NCI-H526 treated with DMSO at 0.1 percent for 48 hours (cell line): ENCODE results near the gene PLCH2.
A peak's percentile ranks its signal among the peaks of the same experiment; 100 is the strongest.

Source experiments
- DNase-seq: peaks from one replicate; lab custom pipeline; 2025; lab: John Stamatoyannopoulos, UW

PLCH2 gene

DNA sequence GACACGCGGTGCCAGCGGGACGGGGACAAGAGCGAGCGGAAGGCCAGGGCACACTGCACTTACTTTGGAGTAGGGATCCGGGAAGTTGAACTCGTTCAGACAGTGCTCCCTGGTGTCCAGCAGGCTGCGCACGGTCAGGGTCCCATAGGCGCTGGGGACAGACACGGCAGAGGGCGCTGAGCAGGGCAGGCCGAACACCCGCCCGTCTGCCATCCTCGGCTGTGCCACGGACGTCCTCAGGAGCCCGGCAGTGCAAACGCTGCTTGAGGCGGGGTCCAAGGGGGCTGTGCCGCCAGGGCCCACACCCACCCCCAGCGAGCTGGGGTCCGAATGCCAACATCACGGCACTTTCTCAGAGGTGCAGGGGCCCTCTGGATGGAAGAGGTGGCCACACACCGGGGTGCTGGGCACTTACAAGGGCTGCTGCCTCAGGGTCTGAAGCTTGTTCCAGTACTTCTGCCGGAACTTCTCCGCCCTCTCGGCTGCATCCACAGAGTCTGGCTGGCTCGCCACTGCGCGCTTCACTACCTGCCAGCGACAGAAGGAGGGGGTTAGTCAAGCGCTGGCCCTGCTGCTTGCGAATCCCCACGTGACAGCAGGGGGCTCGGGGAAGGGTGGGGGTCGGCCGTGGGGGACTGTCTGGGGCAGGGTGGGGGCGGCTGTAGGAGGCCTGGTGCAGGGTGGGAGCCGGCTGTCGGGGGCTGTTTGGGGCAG, 38.0 kb downstream of the PLCH2 start:
- no peak for DNase-seq

DNA sequence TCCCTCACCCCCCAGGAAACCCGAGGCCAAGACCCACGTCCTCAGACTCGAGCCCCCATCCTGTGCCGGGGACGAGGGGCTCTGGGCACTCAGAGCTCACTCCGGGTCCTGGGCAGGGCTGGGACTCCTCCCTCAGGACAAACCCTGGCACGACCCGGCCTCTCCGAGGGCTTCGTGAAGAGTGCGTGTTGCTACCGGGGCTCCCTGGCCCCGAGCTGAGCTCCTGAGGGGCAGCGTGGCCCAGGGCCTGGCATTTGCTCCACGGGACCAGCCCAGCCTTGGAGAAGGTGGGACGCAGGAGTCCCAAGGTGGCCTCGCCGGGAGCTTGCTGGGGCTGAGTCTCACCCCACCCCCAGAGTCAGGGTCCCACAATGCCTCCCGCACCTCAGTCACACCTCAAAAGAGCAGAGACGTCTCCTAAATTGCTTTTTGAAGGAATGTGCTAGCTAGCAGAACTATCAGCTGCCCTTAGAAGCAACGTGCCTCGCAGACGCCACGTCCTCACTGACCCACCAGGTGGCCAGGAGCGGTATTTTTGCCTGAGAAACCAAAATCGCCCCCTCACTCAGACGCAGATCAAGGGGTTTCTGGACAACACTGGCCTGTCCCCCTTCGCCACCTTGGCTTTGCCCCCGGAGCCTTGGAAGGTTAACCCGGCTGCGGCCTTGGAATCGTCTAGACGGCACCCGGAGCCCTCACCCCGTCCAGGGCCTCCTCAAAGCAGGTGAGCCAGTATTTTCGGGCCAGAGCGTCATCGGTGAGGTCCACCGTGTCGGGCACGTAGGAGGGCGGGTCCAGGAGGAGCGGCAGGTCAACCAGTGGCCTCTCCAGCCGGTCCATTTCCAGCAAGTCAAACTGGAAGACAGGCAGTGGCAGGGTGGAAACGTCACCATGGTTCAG, 39.0 kb downstream of the PLCH2 start:
- no peak for DNase-seq

DNA sequence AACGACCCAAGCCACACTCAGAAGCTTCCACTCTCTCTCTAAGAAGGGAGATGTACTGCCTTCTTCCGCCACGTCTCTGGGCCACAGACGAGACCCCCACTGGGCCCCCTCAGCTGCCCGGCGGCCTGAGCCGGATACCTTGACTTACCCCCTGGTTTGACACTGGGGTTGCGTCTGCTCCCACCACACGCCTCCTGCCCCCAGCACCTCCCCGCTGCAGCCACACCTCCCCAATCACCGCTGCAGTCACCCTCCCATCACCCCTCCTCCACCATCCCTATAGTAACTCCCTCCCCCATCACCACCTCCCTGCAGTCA, 39.6 kb downstream of the PLCH2 start:
- DNase-seq, result no peak

DNA sequence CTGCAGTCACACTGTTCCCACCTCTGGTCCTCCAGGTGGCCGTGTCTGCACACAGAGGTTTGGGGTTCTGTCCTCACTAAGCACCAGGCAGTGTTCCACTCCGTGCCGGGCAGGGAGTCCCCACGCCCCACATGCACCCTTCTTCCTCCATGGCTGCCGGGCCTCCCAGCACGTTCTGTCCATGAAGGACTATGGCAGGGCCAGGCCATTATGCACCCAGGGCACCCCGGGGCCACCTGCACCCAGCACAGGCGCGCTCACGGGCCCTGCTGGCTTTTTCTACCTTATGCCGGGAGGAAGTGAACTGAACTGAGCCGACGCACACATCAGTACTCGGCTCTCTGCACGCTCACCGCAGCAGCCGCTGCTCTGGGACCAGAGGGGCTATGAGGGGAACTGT, 40.0 kb downstream of the PLCH2 start:
- no peak for DNase-seq

DNA sequence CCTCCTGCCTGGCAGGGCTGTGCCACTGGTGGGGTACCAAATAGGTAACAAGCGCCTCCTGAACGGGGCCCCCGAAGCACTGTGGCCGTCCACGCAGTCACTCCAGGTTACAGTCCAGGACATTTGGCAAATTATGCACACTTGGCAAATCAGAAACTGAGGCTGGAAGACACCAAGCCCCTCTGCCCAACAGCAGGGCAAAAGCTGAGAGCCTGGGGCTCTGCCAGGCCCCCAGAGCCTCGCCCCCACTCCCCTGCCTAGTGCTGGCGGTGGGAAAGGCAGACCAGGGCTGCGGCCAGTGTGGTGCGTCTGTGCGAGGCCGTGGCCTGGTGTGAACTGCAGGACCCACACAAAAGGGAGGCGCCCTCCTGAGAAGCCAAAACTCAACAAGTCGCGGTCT, 40.9 kb downstream of the PLCH2 start:
- DNase-seq, result no peak

DNA sequence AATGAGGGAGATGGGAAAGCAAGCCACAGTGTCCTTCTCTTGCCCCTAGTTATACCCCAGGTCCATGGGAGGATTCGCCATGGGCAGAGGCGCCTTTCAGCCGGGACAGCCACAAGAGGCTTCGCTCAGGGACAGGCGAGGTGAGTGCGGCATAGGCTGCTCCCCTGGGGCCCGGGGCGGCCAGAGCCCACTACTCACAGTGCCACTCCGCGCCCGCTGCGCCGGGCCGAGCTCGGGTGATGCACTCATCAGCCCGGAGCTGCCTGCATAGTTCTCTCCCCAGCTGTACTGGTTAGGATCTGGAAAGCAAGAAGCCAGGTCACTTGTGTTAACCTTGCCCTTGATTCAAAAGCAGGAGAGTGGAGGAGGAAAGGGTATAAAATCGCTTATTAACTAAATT, 41.9 kb downstream of the PLCH2 start:
- no peak for DNase-seq

DNA sequence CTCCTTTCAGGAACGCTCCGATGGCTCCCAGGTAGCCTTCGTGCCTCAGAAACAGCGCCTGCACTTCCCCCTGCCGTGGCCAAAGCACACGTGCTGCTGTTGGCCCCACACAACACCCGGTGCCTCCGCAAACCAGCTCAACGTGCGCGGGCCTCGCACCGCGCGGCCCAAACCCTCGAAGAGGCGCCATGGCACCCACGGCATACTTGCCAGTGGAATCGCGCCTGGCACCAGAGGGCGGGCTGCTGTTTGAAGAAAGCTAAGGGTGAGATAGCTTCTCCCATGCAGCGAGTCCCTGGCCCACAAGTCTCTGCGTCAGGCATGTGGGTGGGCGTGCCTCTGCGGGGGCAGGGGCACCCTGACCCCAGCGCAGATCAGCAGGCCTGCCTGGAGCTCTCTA, 42.4 kb downstream of the PLCH2 start:
- no peak for DNase-seq

DNA sequence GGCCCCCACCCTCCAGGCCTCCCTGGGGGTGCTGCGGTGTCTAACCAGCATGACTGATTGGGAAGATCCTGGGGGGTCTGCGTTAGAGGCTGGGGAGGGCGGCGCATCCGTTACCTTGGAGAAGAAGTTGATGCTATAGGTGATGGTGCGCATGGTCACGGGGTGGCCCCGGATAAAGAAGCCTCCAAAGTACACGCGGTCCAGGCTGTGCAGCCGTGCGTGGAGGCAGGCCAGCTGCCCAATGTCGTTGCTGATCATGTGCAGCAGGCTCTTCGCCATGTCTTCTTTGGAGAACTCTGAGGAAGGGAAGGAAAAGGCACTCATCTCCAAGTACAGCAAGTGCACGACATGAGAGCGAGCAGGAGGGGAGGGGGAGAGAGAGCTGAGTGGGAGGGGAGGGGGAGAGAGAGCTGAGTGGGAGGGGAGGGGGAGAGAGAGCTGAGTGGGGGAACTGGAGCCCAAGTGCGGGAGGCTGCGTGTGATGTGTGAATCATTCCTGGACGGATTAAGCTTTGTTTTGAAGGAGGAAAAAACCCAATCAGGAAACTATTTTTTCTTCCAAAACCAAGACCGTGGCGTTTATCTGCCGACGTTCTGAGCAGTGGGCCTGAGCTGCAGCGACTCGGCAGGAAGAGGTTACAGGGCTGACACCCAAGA, 43.1 kb downstream of the PLCH2 start:
- DNase-seq, result no peak

DNA sequence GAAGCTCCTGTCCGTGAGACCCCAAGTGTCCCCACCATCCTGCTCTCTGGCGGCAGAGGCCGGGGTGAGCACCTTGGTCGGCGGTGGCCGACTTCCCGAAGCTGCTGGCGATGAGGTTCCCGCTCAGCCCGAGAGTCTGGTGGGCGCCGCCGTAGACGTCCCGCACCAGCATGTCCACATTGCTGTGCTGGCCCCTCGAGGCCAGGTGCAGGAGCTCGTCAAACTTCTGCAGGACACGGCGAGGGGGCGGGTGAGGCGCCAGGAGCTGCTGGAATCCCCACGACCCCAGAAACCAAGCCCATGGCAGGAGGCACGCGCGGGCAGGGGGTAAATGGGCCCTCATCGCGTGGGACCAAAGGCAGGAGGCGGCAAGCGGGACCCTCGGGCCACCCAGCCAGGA, 43.6 kb downstream of the PLCH2 start:
- DNase-seq, result no peak

DNA sequence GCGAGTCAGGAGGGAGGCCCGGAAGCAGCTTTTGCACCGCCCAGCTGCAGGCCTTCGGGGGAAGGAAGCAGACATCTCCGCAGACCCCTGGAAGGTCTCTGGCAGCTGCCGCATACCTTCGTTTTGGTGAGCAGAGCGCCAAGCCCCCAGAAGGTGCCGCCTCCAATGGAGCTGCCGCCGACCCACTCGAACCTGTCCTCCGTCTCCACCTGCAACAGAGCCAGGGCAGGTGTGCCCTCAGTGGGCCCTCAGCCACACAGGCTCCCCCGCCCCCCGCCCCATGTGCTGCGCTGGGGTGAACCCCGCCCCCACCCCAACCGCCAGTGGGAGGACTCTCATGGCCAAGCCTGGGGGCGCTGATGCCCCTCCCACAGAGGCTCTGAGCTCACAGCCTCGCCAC, 44.1 kb downstream of the PLCH2 start:
- DNase-seq, result no peak

DNA sequence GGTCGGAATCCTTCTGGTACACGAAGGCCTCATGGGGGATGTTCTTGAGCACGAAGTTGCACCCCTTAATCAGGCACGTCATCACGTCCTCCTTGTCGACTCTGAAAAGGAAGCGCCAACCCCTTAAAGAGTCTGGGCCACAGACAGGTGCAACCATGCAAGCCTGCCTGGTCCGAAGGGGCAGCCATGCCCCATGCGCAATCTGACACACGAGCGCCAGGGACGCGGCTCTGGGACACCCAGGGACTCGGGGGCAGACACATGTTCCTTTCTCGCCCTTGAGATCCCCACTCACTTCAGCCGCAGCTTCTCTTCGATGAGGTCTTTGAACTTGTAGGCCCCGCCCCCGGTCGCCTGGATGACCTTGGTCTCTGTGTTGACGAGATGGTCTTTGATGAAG, 44.7 kb downstream of the PLCH2 start:
- DNase-seq, result no peak

DNA sequence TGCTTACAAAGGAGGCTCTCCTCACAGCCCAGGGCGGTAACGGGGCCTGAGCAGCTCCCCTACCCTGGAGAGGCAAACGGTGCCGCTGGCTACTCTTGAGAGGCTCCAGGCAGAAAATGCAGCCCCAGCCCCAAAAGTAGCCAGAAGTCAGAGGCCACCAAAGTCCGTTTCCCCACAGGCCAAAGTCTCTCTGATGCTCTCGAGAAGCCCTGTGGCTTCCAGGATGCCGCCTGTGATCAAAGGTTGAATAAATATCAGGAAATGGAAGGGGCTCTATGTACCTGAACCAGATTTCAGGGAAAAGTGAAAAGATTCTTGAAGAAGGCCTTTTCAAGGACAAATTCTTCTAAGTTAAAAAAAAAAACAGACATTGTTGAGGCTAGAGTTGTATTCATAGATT, 46.1 kb downstream of the PLCH2 start:
- no peak for DNase-seq

DNA sequence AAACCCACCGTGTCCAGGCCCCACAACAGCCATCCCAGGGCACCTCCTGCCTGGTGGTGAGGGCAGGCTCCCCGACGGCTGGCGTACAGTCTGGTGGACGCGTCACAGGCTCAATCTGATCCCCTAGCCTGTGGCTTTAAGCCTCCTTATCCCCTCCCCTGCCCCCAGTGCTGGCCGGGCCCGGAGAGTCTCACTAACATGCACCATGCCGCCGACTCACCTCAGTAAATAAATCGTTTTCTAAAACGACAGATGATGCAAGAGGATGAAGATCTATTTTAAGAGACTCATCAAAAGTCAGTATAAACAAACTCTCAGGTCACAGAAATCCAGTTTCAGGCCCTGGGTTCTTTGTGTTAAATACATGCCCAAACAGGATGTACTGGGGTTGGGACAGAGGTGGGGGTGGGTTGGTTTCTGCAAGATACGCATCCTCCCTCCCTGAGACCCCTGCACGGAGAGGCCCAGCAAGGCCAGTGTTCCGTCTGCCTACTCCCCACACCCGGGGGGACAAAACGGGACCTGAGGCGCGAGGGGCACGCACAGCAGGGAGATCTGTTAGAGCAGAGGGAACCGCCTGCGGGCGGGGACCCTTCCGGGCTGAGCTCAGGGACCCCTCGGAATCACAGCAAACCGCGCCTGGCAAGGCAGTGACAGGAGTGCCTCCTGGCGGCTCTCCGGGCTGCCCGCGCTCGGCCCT, 47.3 kb downstream of the PLCH2 start:
- DNase-seq, result no peak

DNA sequence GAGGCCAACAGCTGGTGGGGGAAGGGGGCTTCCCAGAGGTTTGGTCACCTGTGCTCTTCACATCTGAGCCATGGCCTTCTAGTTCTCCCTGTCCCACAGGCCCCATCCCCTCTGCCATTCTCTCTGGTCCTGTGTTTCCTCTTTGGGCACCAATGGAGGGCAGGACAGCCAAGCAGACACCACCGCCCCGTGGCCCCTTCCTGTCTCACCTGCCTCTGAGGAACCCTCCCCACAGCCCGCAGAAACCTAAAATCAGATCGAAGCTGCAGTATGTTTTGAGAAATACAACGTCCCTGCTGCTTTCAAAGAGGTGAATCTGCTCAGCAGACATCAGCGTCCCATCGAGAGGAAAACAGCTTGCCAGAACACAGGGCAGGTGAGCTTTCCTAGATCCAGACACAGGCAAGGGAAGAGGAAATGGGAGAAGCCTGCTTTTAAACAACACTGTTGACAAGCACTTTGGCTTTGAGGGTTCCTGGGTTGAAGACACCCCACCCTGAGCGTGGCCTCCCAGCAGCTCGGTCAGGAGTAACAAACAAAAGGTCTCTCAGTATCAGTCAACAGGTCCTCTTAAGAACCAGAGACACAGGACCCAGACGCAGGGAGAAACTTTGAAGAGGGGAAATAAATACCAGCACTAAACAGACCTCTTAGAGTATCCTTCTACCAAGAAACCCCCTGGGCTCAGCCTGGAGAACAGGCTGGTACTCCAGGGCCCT, 48.0 kb downstream of the PLCH2 start:
- no peak for DNase-seq

DNA sequence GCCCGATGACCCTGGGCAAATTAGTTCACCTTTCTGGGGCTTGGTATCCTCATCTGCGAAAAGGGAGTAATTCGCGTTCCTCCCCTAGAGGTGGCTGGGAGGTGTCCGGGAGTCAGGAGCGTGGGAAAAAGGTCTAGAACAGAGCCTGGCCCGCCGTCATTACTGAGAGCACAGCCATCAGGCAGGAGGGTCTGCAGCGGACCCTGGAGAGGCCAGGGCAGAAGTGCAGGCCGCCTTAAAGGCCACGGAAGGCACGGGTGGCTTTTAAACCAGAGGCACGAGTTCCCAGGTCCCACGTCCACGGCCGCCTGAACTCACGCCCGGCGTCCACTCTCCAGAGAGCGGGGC, 49.5 kb downstream of the PLCH2 start:
- DNase-seq, result no peak

DNA sequence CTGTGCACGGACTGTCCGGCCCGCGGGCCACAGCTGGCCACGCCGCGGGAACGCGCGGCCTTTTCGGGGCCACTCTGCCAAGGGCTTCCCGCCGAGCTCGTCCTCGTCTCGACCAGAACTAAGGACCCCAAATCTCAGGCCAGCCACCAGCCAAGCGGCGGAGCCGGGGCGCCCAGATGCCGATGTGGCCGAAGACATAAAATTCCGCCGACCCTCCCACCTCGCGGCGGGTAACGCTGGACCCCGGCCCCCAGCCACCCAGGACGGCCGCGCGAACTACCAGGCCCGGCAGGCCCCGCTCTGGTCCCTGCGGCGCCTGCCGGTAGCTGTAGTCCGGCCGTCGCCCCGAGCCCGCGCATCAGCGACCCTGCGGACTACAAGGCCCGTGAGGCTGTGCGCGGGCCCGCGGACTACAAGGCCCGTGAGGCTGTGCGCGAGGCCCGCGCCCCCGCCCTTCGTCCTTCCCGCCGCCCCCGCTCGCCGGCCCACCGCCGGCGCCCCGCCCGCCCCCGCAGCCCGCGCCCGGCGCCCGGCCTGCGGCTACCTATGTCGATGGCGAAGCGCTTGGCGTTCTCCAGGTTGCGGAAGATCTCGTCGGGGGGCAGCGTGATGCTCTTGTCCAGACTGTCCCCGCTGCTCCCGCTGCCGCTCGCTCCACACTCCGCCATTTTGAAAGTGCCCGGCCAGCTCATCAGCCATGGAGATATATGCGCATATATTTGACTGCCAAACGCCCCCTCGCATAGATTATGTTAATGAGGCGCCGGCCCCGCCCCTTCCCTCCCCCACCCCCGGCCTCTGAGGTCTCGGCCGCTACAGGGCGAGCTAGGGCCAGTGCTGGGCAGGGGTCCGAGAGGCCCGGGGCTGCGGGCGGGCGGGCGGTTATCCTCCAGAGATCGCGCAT, 50.1 kb downstream of the PLCH2 start, which contains the start of gene PANK4:
Gene PANK4 (minus strand): TSS at position 677 of the 904 bp plus-strand sequence. CDS start 9 bp downstream, at position 668.
- peak; percentile 84 for DNase-seq

DNA sequence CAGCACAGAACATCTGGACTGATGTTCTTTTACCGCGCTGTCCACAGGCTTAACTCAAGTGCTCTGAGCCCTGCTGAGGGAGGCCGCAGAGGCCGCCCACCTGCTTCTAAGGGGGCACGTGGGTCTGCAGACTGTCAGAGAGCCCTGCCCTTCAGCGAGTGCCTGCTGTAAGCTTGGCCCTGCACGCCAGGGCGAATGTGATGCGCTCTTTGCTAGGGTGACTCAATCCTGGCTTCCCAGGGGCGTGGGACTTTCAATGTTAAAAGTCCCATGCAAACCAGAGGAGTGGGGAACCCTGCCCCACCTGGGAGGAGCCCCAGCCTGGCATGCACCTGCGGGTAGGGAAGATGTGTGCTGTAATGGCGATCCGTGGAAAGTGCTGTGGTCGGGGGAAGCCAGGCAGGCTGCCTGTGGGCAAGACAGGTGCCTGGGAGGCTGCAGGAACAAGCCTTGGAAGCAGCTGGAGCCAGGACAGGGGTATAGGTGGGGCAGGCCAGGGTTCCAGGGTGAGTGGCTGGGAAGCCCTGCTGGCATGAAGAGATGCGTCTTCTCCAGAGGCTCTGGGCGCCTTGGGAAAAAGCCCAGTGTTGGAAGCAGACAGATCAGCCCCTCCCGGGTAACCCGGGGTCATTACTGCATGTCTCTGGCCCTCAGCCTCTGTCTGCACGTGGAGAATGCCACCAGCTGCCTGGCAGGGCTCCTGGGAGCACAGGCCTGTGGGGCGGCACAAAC, 50.9 kb downstream of the PLCH2 start:
- DNase-seq, result no peak

DNA sequence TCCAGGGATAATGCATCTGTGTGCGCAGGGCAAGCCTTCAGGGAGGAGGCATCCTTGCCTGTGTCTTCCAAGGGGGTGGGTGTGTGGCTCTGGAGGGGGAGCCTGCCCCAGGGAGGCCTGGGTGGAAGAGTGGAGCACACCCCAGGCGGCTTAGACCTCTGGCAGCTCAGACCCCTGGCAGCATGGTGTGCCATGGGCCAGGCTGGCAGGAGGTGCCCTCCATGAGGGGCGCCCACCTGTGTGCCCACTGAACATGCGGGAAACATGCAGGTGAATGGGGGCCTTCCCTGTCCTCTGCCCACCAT, 51.4 kb downstream of the PLCH2 start:
- DNase-seq, result no peak

DNA sequence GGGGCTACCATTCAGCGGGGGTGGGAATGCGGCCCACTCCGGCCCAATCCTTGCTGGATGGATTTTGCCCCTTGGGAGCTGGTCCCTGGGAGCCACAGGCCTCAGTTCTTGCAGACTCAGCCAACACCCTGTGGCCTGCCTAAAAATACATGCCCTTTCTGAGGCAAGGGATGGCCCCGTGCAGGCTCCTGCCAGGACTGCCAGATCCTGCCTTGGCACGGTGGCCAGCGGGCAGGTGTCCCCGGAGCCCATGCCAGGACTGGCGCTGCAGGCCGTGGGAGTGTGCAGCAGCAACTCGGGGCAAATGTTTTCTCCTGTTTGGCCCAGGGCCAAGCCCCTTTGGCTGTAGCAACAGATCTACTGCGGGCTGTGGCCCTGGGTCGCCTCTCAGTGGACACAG, 51.9 kb downstream of the PLCH2 start:
- DNase-seq, result no peak

DNA sequence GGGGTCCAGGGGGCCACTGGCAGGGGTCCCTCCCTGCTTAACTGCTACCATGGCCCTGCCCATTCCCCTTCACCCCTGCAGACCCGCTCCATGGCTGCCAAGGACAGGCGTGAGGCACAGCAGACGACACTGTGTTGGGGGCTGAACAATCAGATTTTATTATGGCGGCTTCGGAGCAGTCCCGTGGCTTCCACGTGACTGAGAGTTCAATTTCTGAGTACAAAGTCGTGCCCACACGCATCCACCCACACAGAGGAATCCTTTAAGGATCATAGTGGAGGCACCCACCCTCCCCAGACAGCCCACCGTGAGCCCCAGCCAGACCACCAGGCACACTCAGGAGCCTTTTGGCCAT, 52.5 kb downstream of the PLCH2 start:
- DNase-seq, result no peak
